ENCODE results near the gene MED16.

- TF ChIP-seq CTCF (IDR thresholded peaks at IDR 0.05) = no peak
- no peak for TF ChIP-seq POLR2A (IDR thresholded peaks at IDR 0.05)
These were observed 2.2 kb downstream of the MED16 start for GRCh38 chr19:890831-891230.

Data from right lobe of liver (tissue), 4 donors.